Neutrophil (primary cell): ENCODE measurements around the gene LRRC8C.

Experiments
- H3K27ac ChIP-seq: fragments of 200-600 bp; sonication (generic); 2 replicates; pipeline ENCODE4 v1.5.1; 2016; ENCODE audit warnings: mild to moderate bottlenecking, moderate library complexity
- H3K27me3 ChIP-seq: fragments of 200-600 bp; sonication (generic); 2 replicates; pipeline ENCODE4 v1.6.0; 2016; ENCODE audit warnings: mild to moderate bottlenecking
- H3K36me3 ChIP-seq: fragments of 200-600 bp; sonication (generic); 2 replicates; pipeline ENCODE4 v1.5.1; 2017
- H3K4me1 ChIP-seq, 2 experiments: fragments of 200-600 bp in 1 of 2; sonication (generic) in 1 of 2; 1 replicate in 1 of 2; 2 replicates in 1 of 2; pipeline versions ENCODE4 v1.5.1 to v1.6.1; 2013 to 2016; ENCODE audit warnings: low read depth in 1 of 2, low read length in 1 of 2, mild to moderate bottlenecking in 1 of 2, moderate library complexity in 1 of 2; ENCODE audit not compliant: control insufficient read depth in 1 of 2, insufficient read depth in 1 of 2
- H3K4me3 ChIP-seq, 2 experiments: fragments of 200-600 bp in 1 of 2; sonication (generic) in 1 of 2; 1 replicate in 1 of 2; 2 replicates in 1 of 2; pipeline ENCODE4 v1.5.1; 2013 to 2016; ENCODE audit warnings: low read depth in 1 of 2, low read length in 1 of 2, mild to moderate bottlenecking in 1 of 2, moderate library complexity in 1 of 2
- H3K9me3 ChIP-seq: fragments of 200-600 bp; sonication (generic); 2 replicates; pipeline ENCODE4 v1.5.1; 2016
- CTCF ChIP-seq: fragments of 200-600 bp; sonication (generic); IDR thresholded peaks from 2 replicates; pipeline ENCODE4 v1.5.1; 2016; ENCODE audit warnings: antibody characterized with exemption

Gene LRRC8C

GRCh38 chr1:89761901-89762300, 129.0 kb downstream of the LRRC8C start:
- Histone ChIP-seq H3K4me3 (no peak overlapping the region), H3K27me3 (peaks cover 9% of the 10 kb centered on the region), H3K27ac (no peak overlapping the region), H3K4me1 (peaks cover 46 to 47% of the 10 kb centered on the region in 2 experiments), H3K36me3 (no peaks in the 10 kb centered on the region), H3K9me3 (no peaks in the 10 kb centered on the region)
- TF ChIP-seq CTCF: no peak

- Histone ChIP-seq H3K4me1 (peaks cover 41 to 42% of the 10 kb centered on the region in 2 experiments), H3K27ac (no peak overlapping the region), H3K4me3 (peak overlapping the region; percentile 56 to 59), H3K27me3 (peaks cover 9% of the 10 kb centered on the region), H3K36me3 (no peaks in the 10 kb centered on the region), H3K9me3 (no peaks in the 10 kb centered on the region)
- TF ChIP-seq CTCF: no peak
Observed at GRCh38 chr1:89762386-89762778, 129.5 kb downstream of the LRRC8C start.

GRCh38 chr1:89762779-89763648, 130.1 kb downstream of the LRRC8C start:
- no peaks in the 10 kb centered on the region for H3K36me3 ChIP-seq
- peaks cover 9% of the 10 kb centered on the region for H3K27me3 ChIP-seq
- TF ChIP-seq CTCF: peak; percentile 98
- no peaks in the 10 kb centered on the region for H3K9me3 ChIP-seq
- H3K4me3 ChIP-seq: peak overlapping the region; percentile 56 to 59
- H3K4me1 ChIP-seq: peaks cover 35 to 36% of the 10 kb centered on the region in 2 experiments
- no peak overlapping the region for H3K27ac ChIP-seq

GRCh38 chr1:89763649-89763986, 130.7 kb downstream of the LRRC8C start:
- Histone ChIP-seq H3K36me3 (no peaks in the 10 kb centered on the region), H3K4me1 (peaks cover 29 to 30% of the 10 kb centered on the region in 2 experiments), H3K27me3 (peaks cover 9% of the 10 kb centered on the region), H3K27ac (no peak overlapping the region), H3K9me3 (no peaks in the 10 kb centered on the region), H3K4me3 (peak overlapping the region; percentile 56 to 59)
- no peak for TF ChIP-seq CTCF

GRCh38 chr1:89765774-89766173, 132.9 kb downstream of the LRRC8C start:
- Histone ChIP-seq H3K4me3 (no peak overlapping the region), H3K27ac (no peak overlapping the region), H3K27me3 (peaks cover 9% of the 10 kb centered on the region), H3K9me3 (no peaks in the 10 kb centered on the region), H3K36me3 (no peaks in the 10 kb centered on the region), H3K4me1 (peaks cover 13 to 15% of the 10 kb centered on the region in 2 experiments)
- no peak for TF ChIP-seq CTCF
